HUDEP-2 (cell line): ENCODE data around the gene CCDC40.
A peak's percentile ranks its signal among the peaks of the same experiment; 100 is the strongest.

Source experiments
- DNase-seq, 76 experiments: peaks; one replicate each; lab custom pipeline; 2025; ENCODE audit not compliant: unreplicated experiment in 76 of 76; lab: John Stamatoyannopoulos, UW

CCDC40 gene

GRCh38 chr17:80017226-80018010, 19.0 kb upstream of the CCDC40 start:
- no peak for DNase-seq

GRCh38 chr17:80018917-80019651, 17.4 kb upstream of the CCDC40 start:
- DNase-seq: no peak

- DNase-seq: no peak
These were observed 14.8 kb upstream of the CCDC40 start for GRCh38 chr17:80021600-80021999.

DNA sequence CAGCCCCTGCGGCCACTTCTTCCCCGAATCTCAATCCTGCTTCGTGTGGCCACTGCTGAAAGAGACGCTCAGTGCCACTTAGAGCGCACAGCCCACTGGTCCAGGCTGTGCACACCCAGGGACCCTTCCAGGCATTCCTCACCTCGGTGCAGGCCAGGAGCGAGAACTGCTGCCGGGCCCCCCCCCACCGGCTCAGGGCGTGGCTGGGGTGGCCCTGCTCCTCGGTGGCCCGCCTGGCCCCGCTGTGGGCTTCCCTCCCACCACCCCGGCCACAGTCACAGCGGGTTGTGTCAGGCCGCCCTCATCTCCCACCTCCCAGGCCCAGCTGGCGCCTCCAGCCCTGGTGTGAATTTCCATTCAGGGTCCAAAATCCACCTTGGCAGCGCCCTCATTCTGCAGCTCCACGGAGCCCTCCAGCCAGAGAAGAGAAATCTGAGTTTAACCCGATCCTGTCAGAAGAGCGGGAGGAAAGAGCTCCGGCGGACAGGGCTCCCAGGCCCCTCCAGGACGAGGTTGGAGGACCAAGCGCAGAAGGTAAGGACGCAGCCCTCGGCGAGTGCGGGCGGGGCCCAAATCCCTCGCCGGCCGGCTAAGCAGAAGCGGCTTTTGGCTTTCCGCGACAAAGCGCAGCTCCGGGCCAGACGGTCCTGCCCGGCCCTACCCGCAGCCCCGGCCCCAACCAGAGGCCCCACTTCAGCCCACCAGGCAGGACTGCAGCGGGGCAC, 12.8 kb upstream of the CCDC40 start:
- no peak for DNase-seq

GRCh38 chr17:80024206-80024972, 12.1 kb upstream of the CCDC40 start:
- no peak for DNase-seq

DNA sequence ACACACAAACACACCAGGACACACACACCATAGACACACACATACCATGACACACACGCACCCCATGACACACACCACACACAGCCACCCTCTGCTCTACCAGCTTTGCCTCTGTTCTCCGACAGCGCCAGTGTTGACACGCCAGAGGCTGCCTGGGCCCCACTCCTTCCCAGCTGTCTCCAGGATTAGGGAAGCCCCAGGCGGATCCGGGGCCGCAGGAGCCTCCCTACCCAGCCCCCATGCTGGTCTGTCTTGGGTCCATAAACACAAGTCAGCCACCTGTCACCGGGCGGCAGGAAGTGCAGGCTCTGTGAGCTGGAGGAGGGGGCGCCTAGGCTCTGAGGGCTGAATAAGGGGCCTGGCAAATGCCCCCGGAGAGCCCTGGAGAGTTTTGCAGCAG, 11.3 kb upstream of the CCDC40 start:
- DNase-seq: no peak

DNA sequence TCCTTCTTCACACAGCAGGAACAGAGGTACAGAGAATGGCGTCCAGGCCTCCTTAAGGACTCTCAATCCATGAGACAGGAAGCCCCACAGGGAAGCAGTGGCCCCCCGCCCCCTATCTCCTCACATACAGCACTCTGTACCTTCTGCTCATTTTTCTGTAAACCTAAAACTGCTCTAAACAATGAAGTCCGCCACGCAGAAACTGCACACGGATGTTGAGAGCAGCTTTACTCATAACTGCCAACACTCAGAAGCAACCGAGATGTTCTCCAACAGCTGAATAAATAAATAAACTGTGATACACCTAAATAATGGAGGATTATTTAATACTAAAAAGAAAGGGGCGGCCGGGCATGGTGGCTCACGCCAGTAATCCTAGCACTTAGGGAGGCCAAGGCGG, 10.6 kb upstream of the CCDC40 start:
- no peak for DNase-seq

- DNase-seq: no peak
These were observed 9.9 kb upstream of the CCDC40 start for GRCh38 chr17:80026359-80027042.

DNA sequence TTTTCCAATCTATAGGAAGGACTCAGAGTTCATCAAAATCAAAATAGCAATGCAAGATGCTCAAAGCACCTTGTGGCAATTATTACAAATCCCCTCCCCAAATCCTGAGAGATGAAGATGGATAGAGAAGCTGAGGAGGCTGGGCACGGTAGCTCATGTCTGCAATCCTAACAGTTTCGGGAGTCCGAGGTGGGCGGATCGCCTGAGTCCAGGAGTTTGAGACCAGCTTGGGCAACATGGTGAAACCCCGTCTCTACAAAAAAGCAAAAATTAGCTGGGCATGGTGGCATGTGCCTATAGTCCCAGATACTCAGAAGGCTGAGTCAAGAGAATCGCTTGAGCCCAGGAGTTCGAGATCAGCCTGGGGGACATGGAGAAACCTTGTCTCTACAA, 9.4 kb upstream of the CCDC40 start:
- DNase-seq: no peak

DNA sequence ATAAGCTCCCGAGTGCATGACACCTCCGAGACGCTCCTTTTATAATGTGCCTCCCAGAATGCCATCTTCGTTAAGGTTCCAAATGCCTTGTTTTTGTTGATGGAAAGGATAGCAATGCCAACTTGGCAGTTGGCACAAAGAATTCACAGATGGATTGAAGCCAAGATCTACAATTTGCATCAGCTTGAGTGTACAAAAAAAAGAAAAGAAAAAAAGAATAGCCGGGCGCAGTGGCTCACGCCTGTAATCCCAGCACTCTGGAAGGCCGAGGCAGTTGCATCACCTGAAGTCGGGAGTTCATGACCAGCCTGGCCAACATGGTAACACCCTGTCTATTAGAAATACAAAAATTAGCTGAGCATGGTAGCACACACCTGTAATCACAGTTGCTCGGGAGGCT, 8.4 kb upstream of the CCDC40 start:
- no peak for DNase-seq

DNA sequence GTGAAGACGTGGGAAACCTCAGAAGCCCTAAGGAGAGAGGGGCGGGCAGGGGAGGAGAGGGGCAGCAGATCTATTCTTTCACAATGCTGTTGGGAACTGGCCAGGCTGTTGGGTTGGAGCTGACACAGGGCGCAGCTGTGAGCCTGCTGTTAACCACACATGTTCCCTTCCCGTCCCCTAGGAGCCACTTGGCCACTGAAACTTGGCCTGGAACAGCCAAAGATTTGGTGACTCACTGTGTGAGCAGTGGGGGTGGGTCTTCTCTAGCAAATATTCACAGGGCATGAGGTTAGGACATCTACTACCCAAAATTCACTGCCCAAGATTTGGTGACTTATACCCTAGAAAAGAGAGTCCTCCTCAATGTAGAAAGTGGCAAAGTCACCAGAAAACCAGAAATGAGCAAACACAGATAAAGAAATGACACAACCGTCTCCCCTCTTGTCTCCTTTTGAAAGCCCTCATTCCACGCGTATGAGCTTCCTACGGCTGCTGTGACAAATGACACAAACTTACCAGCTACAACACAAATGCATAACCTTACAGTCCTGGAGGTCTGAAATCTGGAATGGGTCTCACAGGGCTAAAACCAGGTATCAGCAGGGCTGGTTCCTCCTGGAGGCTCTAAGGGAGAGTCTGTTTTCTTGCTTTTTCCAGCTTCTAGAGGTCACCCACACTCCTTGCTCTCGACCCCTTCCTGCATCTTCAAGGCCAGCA, 7.0 kb upstream of the CCDC40 start:
- no peak for DNase-seq

DNA sequence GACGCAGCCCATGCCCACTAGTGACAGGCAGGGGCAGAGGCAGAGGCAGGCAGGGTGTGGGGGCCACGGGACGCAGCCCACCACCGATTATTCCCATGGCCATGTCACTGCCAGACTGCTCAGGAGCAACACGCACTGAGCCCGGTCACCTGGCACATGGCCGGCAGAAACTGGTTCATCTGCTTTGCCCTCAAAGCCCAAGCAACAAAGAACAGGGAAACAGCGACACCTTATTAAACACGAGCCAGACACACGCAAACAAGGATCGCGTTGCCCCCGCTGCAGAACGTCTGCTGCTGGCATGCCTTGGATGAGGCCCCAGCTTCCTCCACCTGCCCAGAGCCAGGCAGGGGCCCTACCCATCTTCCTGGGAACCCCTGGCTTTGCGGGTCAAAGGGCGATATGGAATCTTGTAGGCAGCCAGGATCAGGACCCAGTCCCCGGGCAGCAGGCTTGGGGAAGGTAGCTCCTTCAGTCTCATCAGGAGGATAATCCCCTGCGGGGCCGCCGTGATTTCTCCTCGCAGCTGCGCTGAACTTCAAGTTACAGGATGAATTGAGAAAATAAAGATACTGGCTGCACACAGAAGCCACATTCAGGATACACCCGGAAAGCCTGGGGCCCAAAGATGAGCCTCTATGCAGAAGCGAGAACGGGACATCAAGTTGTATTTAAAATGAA, 5.6 kb upstream of the CCDC40 start:
- no peak for DNase-seq

GRCh38 chr17:80031691-80032430, 4.6 kb upstream of the CCDC40 start:
- no peak for DNase-seq

DNA sequence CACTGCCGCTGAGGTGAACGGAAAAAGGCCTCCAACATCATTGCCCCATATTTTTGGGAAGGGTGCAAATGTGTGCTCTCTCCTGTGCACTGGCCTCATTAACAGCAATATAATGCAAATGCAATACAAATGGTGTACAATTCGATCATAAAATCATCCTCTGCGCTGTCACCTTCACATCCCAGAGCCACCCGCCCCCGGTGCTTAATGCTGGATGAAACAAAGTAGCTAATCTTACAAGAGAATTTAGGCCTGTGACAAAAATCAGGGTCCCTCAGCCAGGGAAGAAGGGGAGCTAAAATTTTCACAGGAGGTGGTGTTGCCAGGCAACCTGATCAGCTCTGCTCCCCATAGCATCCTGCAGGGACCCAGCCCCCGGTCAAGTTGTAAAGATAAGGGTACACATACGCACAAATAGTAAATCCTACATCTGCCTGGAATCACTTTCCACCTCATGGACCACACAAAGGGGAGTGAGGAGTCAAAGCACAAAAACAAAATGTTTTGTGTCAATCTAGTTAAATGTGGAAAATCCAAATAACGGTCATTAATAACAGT, 3.7 kb upstream of the CCDC40 start:
- DNase-seq: no peak

DNA sequence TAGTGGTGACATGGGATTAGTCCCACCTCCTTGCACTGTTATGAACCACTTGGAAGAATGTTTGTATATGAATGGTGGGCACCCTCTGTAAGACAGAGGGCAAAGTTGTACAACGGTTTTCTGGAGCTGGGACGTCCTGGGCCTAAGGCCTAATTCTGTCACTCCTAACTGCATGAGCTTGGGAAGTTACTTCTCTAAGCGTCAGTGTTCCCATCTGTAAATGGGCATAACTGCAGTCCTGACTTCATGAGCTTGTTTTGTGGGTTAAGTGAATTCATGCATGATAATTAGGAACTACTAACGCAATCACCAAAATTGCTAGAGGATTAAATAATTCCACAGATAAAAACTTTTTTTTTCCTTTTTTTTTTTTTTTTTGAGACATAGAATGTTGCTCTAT, 2.6 kb upstream of the CCDC40 start:
- no peak for DNase-seq

DNA sequence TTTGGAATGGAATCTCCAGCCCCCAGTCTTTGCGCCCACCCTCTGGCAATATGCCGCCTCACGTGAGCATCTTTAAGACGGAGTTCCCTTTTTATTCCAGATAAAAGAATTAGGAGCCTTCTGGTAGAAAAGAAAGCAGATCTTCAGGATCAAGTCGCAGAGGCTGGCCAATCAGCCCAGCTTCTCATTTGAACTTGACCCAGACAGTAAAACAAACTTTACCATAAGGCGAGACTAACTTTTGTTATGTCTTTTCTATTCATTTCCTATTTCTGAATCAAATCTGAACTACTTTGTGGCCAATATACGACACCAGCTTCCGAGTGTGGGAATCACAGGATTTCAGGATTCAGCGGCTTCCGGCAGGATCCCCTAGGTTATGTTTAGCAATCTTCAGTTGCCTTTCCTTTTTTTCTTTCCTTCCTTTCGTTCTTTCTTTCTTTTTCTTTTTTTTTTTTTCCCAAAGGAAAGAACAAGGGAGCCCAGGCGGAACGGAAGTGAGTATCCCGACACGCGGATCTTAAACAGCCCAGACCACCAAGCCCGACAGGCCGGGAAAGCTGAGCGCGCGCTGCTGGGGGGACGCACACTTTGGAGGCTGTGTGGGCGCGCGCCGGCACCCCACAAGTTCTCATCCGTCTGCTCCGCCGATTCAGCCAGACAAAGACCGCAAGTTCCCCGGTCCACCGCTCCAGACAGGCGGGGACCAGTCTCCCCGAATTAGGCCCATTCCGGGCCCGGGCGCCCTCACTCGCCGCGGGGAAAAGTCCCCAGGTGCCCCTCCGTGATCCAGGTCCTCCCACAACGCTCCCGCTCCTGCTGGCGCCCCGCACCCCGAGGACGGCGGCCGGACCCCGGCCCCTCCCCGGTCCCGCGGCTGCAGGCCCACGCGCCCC, 1.4 kb upstream of the CCDC40 start:
- peak in 1 of 76 experiments; percentile 1 for DNase-seq

DNA sequence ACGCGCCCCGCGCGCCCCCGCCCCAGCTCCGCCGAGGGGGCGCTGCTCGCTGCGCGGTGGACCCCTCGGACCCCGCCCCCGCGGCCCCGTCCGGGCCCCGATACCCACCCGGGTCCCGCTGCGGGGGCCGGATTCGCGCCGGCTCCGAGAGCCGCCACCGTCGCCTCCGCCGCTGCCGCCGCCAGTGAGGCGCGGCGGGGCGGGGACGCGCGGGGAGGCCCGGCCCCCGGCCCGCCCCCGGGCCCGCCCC, 830 bp upstream of the CCDC40 start, which contains the start of gene TBC1D16:
Gene TBC1D16, minus strand, starts transcription at position 186 of the 250 bp plus-strand sequence. CDS start 22,325 bp downstream, outside the sequence.
- DNase-seq: no peak
